ENCODE results near the gene SPACA9. TPM values are rescaled to one million over a fixed set of nuclear protein-coding genes. Genes with fewer than 3 reads are reported as not detected.
A peak's percentile ranks its signal among the peaks of the same experiment; 100 is the strongest.

SPACA9 gene
- 3.5 TPM for total RNA-seq
- long read RNA-seq, partial matches to known transcripts = 2 of 10 reads
- long read RNA-seq, other reads (novel, unspliced or antisense) = 6 of 10 reads

- DNase-seq (peak; percentile 85), ATAC-seq (ENCODE audit: poor library complexity) (peak; percentile 91)
- intact Hi-C loops (cut with DNase I) = no loop called here
Observed at GRCh38 chr9:132878695-132879456, at the start of gene SPACA9. SPACA9 (plus strand) TSS chr9:132878898; CDS start chr9:132883948, 5,050 bp downstream.

- intact Hi-C loops (cut with DNase I) = no loop called here
- ATAC-seq (ENCODE audit: poor library complexity) (no peak), DNase-seq (no peak)
Observed at GRCh38 chr9:132832171-132832881, 46.4 kb upstream of the SPACA9 start.

GRCh38 chr9:132833550-132834121 is 45.1 kb upstream of the SPACA9 start:
- intact Hi-C loops (cut with DNase I) = no loop called here
- ATAC-seq (ENCODE audit: poor library complexity) (no peak), DNase-seq (no peak)

GRCh38 chr9:132834343-132834742 is 44.4 kb upstream of the SPACA9 start:
- ATAC-seq (ENCODE audit: poor library complexity) (no peak), DNase-seq (no peak)
- intact Hi-C loops (cut with DNase I) = no loop called here

GRCh38 chr9:132837501-132838286 is 41.0 kb upstream of the SPACA9 start:
- DNase-seq (no peak), ATAC-seq (ENCODE audit: poor library complexity) (no peak)
- intact Hi-C loops (cut with DNase I) = no loop called here

GRCh38 chr9:132838291-132838690 is 40.4 kb upstream of the SPACA9 start:
- ATAC-seq (ENCODE audit: poor library complexity) (no peak), DNase-seq (no peak)
- intact Hi-C loops (cut with DNase I) = no loop called here

- no peak for DNase-seq
- intact Hi-C loops (cut with DNase I) = no loop called here
- peak; percentile 78 for ATAC-seq (ENCODE audit: poor library complexity)
Observed at GRCh38 chr9:132840980-132841379, 37.7 kb upstream of the SPACA9 start.

GRCh38 chr9:132842124-132843044 is 36.3 kb upstream of the SPACA9 start:
- ATAC-seq (ENCODE audit: poor library complexity) (no peak), DNase-seq (no peak)
- intact Hi-C loops (cut with DNase I) = no loop called here

GRCh38 chr9:132846109-132846917 is 32.4 kb upstream of the SPACA9 start:
- no peak for DNase-seq
- no peak for ATAC-seq (ENCODE audit: poor library complexity)
- intact Hi-C loops (cut with DNase I) = no loop called here

GRCh38 chr9:132846918-132847515 is 31.7 kb upstream of the SPACA9 start:
- ATAC-seq (ENCODE audit: poor library complexity) = no peak
- DNase-seq = no peak
- intact Hi-C loops (cut with DNase I) = no loop called here

- intact Hi-C loops (cut with DNase I) = no loop called here
- DNase-seq (peak; percentile 66), ATAC-seq (ENCODE audit: poor library complexity) (peak; percentile 84)
Observed at GRCh38 chr9:132849185-132849706, 29.5 kb upstream of the SPACA9 start.

GRCh38 chr9:132853482-132853881 is 25.2 kb upstream of the SPACA9 start:
- no peak for ATAC-seq (ENCODE audit: poor library complexity)
- intact Hi-C loops (cut with DNase I) = no loop called here

GRCh38 chr9:132854832-132855231 is 23.9 kb upstream of the SPACA9 start:
- no peak for DNase-seq
- intact Hi-C loops (cut with DNase I) = no loop called here

More at GRCh38 chr9:132853482-132853881, 25.2 kb upstream of the SPACA9 start:
- no peak for DNase-seq

GRCh38 chr9:132855904-132856303 is 22.8 kb upstream of the SPACA9 start:
- intact Hi-C loops (cut with DNase I) = no loop called here
- ATAC-seq (ENCODE audit: poor library complexity) = no peak
- DNase-seq = no peak

More at GRCh38 chr9:132854832-132855231, 23.9 kb upstream of the SPACA9 start:
- ATAC-seq (ENCODE audit: poor library complexity) = no peak

GRCh38 chr9:132857031-132857430 is 21.7 kb upstream of the SPACA9 start:
- DNase-seq (peak; percentile 61), ATAC-seq (ENCODE audit: poor library complexity) (peak; percentile 92)
- intact Hi-C loops (cut with DNase I) = no loop called here

GRCh38 chr9:132857616-132858342 is 20.9 kb upstream of the SPACA9 start:
- peak; percentile 58 for ATAC-seq (ENCODE audit: poor library complexity)
- intact Hi-C loops (cut with DNase I) = no loop called here
- no peak for DNase-seq
